Measurements from ENCODE around the gene DNAH1.

DNAH1 gene

DNA sequence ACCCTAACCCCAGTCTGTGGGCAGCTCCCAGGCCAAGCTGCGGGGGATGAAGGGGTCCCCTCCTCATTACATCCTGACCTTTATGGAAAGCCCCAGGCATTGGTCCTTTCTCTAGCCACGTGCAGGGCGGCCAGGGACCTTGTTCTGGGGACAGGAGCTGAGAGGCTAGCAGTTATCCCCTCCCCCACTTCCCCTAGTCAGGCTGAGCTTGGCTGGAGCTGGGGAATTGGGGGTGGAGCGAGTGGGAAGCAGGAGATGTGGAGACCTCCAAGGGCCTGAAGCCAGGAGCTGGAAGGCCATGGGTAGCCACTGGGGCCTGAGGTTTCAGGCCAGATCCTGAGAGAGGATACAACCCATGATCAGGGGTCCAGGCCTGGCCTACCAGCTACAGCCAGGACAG lies 45.8 kb downstream of the DNAH1 start:
- TF ChIP-seq, protein P1, sequence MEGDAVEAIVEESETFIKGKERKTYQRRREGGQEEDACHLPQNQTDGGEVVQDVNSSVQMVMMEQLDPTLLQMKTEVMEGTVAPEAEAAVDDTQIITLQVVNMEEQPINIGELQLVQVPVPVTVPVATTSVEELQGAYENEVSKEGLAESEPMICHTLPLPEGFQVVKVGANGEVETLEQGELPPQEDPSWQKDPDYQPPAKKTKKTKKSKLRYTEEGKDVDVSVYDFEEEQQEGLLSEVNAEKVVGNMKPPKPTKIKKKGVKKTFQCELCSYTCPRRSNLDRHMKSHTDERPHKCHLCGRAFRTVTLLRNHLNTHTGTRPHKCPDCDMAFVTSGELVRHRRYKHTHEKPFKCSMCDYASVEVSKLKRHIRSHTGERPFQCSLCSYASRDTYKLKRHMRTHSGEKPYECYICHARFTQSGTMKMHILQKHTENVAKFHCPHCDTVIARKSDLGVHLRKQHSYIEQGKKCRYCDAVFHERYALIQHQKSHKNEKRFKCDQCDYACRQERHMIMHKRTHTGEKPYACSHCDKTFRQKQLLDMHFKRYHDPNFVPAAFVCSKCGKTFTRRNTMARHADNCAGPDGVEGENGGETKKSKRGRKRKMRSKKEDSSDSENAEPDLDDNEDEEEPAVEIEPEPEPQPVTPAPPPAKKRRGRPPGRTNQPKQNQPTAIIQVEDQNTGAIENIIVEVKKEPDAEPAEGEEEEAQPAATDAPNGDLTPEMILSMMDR (IDR thresholded peaks at IDR 0.05; ENCODE audit: low read depth, low read length, missing control alignments), result no peak
- Histone ChIP-seq H3K27me3 (replicated peaks) (no peaks in the 10 kb centered on the region), H3K36me3 (replicated peaks) (no peaks in the 10 kb centered on the region), H3K4me3 (ENCODE audit: low read depth, low read length) (no peak overlapping the region), H3K27ac (no peak overlapping the region)
- DNase-seq, result no peak
- in situ Hi-C loops (cut with HindIII; ENCODE audit: low pct_ligation_motif_present, low sequenced_read_pairs), result no loop called here

DNA sequence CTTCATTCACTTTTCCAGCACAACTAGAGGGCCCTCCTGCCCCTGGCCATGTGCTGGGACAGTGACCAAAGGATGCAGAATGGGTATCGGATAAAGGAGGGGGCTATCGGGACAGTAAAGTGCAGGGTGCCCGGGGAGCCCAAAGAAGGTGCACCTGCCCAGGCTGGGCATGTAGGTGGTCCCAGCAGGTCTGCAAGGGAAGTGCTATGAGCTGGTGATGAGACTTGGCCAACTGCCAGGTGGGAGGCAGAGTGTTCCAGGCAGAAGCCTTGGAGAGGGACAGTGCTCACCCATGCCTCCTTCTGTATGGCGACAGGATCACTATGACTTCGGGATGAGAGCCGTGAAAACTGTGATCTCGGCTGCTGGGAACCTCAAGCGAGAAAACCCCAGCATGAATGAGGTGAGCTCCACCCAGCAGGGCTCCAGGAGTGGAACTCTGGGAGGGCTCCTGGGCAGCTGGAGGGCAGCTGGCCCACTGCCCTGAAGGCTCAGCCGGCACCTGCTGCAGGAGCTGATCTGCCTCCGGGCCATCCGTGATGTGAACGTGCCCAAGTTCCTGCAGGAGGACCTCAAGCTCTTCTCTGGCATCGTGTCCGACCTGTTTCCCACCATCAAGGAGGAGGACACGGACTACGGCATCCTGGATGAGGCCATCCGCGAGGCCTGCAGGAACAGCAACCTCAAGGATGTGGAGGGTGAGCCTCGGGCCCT lies 48.4 kb downstream of the DNAH1 start:
- TF ChIP-seq, protein P1 (IDR thresholded peaks at IDR 0.05; ENCODE audit: low read depth, low read length, missing control alignments), result no peak
- Histone ChIP-seq H3K27ac (no peak overlapping the region), H3K27me3 (replicated peaks) (no peaks in the 10 kb centered on the region), H3K4me3 (ENCODE audit: low read depth, low read length) (no peak overlapping the region), H3K36me3 (replicated peaks) (no peaks in the 10 kb centered on the region)
- DNase-seq, result no peak
- in situ Hi-C loops (cut with HindIII; ENCODE audit: low pct_ligation_motif_present, low sequenced_read_pairs), result no loop called here

DNA sequence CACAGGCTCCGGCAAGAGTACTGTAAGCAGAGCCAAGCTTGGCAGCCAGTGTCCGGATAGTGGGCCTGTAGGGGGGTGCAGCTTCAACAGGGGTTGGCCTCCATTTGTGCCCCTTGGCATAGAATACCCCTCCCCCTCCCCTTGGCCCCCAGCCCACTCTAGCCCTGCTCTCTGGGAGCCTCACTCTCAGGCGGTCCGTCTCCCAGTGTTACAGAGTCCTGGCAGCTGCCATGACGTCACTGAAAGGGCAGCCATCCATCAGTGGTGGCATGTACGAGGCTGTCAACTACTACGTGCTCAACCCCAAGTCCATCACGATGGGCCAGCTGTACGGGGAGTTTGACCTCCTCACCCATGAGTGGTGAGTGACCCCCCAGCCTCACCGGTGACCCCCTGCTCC lies 50.4 kb downstream of the DNAH1 start:
- H3K4me3 ChIP-seq (ENCODE audit: low read depth, low read length), result no peak overlapping the region
- in situ Hi-C loops (cut with HindIII; ENCODE audit: low pct_ligation_motif_present, low sequenced_read_pairs), result no loop called here
- TF ChIP-seq, protein P1 (IDR thresholded peaks at IDR 0.05; ENCODE audit: low read depth, low read length, missing control alignments), result no peak
- no peak overlapping the region for H3K27ac ChIP-seq
- no peak for DNase-seq
- no peaks in the 10 kb centered on the region for H3K36me3 ChIP-seq (replicated peaks)
- H3K27me3 ChIP-seq (replicated peaks), result no peaks in the 10 kb centered on the region

DNA sequence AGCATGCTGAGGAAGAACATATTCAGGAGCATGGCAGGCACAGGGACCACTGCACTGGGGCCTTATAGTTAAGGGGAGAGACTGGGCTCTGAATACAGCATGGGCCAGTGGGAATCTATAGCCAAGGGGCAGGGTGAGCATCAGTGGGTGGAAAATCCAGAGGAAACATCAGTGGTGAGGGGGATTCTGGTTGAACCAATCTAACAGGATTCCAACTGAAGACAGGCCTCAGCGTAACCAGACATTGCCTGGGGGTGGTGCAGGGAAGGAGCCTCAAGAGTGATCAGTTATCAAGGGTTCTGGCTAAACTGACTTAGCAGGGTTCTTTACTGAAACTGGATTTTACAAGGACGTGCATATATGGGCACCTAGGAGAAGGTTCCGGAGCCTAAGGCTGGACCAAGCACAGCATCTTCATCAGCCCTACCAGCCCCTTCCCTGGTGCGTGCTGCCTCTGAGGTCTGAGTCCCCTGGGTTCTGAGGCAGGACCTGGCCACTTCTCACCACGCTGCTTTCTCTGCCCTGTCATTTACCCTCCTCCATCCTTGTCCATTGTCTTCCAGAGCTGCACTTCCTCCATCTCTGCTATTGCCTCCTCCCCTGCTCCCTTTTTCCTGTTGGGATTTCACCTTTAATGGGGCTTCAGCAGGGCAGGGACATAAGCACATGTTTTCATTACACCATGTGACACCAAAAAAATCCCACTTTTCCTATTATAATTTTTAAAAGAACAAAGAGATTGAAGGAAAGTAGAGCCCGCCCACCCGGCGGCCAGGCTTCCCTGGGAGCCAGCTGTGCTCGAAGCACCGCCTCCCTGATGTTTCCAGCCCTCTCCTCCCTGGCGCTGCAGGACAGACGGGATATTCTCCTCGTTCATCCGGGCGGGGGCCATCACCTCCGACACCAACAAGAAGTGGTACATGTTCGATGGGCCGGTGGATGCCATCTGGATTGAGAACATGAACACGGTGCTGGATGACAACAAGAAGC lies 52.1 kb downstream of the DNAH1 start:
- in situ Hi-C loops (cut with HindIII; ENCODE audit: low pct_ligation_motif_present, low sequenced_read_pairs), result no loop called here
- H3K36me3 ChIP-seq (replicated peaks), result no peaks in the 10 kb centered on the region

DNA sequence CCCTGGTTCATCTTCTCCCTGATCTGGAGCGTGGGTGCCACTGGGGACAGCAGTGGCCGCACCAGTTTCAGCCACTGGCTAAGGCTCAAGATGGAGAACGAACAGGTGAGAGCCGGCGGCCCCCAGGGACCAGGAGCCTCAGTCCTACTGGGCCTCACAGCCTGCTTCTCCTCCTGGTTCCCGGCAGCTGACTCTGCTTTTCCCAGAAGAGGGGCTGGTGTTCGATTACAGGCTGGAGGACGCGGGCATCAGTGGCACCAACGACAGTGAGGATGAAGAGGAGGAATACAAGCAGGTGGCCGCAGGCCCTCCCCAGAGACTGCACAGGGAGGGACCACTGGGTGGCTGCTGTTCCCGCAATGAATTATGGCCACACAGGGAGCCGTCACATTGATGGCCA lies 54.4 kb downstream of the DNAH1 start:
- Histone ChIP-seq H3K4me3 (ENCODE audit: low read depth, low read length) (no peak overlapping the region), H3K27me3 (replicated peaks) (peaks cover 2% of the 10 kb centered on the region), H3K36me3 (replicated peaks) (no peaks in the 10 kb centered on the region), H3K27ac (no peak overlapping the region)
- no peak for DNase-seq
- TF ChIP-seq, protein P1 (IDR thresholded peaks at IDR 0.05; ENCODE audit: low read depth, low read length, missing control alignments), result no peak
- in situ Hi-C loops (cut with HindIII; ENCODE audit: low pct_ligation_motif_present, low sequenced_read_pairs), result no loop called here

More for the DNA sequence above, 52.1 kb downstream of the DNAH1 start:
- TF ChIP-seq, protein P1 (IDR thresholded peaks at IDR 0.05; ENCODE audit: low read depth, low read length, missing control alignments), result no peak
- Histone ChIP-seq H3K27me3 (replicated peaks) (peaks cover 2% of the 10 kb centered on the region), H3K27ac (no peak overlapping the region), H3K4me3 (ENCODE audit: low read depth, low read length) (no peak overlapping the region)
- no peak for DNase-seq

Data from brain microvascular endothelial cell (primary cell).